HCEC 1CT (cell line): ENCODE data around the gene BUB1B.
A peak's percentile ranks its signal among the peaks of the same experiment; 100 is the strongest.
"Not testable (repeated sequence)": the region's sequence is repeated elsewhere in the genome, so short reads cannot be mapped to it uniquely, and the experiment has no call there.

Source experiments
- DNase-seq: peaks from one replicate; pipeline ENCODE4 v3.0.0-alpha.2; 2017

Gene BUB1B

GRCh38 chr15:40136470-40137302 lies 24.2 kb upstream of the BUB1B start:
- DNase-seq, result no peak

DNA sequence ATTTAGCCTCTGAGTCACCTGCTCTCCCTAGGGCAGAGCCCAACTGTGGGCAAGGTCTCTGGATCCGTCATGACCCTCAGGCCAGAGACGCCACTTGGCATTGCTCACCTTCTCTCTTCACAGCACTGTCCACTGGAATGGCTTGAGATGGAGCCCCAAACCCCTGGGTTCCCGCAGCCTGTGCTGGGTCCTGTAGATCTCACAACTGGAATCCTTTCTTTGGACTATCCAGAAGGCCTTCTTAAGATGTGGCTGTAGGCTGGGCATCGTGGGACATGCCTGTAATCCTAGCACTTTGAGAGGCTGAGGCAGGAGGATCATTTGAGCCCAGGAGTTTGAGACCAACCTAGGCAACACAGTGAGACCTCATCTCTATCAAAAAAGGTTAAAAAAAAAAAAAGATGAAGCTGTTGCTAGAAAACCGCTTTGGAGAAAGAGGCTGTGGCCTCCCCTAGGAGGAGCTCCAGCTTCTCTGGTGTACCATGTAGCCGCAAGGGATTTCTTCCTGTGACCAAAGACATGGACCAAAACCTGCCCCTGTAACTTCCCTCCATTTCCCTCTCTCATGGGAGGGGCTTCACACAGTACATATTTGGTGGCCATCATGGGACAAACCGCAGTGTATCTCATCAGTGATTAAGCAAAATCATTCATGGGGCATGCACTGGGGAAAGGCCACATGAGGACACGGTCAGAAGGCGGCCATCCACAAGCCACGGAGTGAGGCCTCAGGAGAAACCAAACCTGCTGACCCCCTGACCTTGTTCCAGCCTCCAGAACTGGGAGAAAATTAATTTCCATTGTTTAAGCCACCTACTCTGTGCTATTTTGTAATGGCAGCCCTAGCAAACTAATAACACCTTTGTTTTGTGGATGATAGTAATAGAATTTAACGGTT lies 23.3 kb upstream of the BUB1B start:
- no peak for DNase-seq

- DNase-seq, result not testable (repeated sequence)
These were observed 22.7 kb upstream of the BUB1B start for GRCh38 chr15:40138201-40138570.

DNA sequence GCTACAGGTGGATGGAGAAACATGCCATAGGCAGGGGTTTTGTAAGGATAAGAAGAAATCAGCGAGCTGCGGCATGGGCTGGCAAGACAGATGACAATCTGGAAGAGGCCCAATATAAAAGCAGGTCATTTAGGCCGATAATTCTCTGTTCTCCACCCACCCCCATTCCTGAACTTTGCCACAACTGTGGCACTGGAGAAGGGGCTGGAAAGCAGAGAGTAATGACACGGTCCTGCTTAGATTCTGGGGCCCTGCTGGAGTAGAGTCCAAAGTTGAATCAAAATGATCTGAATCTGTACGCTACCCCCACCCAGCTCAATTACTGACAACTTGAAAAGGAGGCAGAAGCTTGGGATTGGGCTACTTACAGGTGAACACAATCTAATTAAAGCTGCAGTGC lies 18.4 kb upstream of the BUB1B start:
- DNase-seq, result no peak

DNA sequence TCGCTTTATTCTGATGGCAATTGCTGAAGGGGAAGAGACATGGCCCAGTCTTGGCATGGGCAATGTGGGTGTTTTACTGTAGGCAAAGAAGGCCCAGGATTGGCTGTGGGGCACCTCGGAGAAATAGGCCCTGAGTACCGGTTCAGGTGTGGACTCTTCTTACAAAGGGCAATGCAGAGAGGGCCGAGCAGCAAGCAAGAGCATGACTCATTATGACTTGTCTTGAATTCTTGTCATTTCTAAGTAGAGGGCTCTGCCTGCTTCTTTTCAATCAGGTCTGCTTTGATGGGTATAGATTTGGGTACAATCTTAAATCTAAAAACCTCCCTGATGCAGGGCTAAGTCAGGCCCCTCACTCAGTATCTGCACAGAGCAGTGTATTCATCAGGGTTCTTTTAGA lies 14.8 kb upstream of the BUB1B start:
- DNase-seq, result peak; percentile 43

- DNase-seq, result no peak
These were observed 11.5 kb upstream of the BUB1B start for GRCh38 chr15:40149339-40149738.

DNA sequence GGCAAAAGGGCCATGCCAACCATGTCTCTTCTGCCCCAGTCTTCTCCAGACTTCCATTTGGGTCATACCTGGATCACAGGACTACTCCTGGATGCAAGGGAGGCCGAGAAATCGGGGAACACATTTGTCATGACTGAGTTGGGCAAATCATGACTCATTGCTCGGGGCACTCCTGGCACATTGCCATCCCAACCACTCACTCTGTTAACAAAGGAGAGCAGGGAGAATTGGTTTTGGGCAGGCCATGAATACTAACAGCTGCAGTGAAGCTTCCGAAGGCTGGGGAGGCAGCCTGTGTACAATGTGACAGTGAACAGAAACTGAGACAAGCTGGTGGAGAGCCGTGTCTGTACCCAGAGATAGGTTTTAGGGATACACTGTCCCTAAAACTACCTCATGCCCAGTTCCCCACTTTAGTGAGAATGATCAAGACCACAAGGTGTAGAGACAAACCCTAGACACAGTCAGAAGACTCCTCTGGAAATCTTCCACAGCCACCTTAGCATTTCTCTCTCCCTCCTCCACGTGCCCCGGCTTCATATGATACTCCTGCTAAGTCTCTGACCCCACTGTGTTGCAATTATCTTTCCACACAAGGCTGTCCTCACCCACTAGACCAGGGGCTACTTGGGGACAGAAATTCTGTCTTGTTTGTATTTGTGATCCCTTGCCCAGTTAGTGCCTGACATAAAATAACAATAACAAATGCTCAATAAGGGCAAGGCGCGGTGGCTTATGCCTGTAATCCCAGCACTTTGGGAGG lies 10.5 kb upstream of the BUB1B start:
- peak; percentile 43 for DNase-seq

DNA sequence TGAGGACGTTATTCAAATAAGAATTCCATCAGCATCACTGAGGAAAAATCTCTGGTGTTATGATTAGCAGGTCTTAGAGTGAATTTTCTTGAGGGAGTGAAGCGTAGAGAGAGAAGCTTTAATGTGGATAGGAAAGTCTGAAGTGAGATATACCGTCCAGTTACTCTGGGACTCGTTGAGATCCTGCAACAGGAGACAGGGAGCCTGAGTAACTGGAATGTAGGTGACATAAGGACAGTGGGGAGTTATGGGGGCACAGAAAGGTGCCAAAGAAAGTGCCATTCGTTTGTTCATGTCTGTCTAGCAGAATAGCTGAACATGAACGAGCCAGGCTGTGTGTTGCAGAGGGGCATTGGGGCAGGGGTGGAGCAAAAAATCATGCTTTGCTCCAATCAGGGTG lies 9.4 kb upstream of the BUB1B start:
- no peak for DNase-seq

GRCh38 chr15:40151991-40152390 lies 8.9 kb upstream of the BUB1B start:
- DNase-seq, result no peak

- DNase-seq, result not testable (repeated sequence)
These were observed 6.0 kb upstream of the BUB1B start for GRCh38 chr15:40154821-40155220.

- DNase-seq, result no peak
These were observed 5.5 kb upstream of the BUB1B start for GRCh38 chr15:40155270-40155910.

DNA sequence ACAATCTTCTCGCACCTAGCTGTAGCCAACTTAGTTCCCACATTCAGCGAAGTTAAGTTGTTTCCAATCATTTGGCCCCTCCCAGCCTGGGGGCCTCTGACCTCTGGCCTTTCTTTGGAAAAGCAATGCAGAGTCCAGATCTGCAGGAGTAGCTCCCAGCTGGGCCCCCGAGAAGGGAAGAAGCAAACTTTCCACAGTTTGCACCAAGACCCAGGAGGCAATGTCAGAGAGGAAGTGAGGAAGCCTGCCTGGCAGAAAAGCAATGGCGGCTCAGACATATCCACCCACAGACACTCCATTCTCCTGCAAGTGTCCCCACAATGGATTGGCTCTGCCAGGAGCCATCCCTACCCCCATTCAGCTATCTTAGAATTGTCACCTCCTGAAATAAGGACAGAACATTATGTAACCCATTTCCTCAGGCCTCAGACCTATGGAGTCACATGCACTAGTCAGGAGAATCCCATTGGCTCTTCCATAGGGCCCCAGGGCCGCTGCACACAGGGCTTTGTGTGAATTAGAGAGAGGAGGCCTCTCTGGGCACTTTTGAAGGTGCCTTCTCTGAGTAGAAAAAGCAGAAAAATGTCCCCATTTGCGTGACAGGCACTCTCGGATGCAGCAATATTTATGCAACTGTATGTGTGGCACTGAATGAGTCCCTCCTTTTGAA lies 3.0 kb upstream of the BUB1B start:
- no peak for DNase-seq

GRCh38 chr15:40160021-40160420 lies 848 bp upstream of the BUB1B start:
- no peak for DNase-seq

- no peak for DNase-seq
These were observed 973 bp downstream of the BUB1B start for GRCh38 chr15:40161693-40162391.

- no peak for DNase-seq
These were observed 1.7 kb downstream of the BUB1B start for GRCh38 chr15:40162552-40162951.

- DNase-seq, result no peak
These were observed 3.0 kb downstream of the BUB1B start for GRCh38 chr15:40163657-40164416.

GRCh38 chr15:40167374-40167773 lies 6.5 kb downstream of the BUB1B start:
- DNase-seq, result not testable (repeated sequence)

GRCh38 chr15:40175160-40175559 lies 14.3 kb downstream of the BUB1B start:
- DNase-seq, result no peak

DNA sequence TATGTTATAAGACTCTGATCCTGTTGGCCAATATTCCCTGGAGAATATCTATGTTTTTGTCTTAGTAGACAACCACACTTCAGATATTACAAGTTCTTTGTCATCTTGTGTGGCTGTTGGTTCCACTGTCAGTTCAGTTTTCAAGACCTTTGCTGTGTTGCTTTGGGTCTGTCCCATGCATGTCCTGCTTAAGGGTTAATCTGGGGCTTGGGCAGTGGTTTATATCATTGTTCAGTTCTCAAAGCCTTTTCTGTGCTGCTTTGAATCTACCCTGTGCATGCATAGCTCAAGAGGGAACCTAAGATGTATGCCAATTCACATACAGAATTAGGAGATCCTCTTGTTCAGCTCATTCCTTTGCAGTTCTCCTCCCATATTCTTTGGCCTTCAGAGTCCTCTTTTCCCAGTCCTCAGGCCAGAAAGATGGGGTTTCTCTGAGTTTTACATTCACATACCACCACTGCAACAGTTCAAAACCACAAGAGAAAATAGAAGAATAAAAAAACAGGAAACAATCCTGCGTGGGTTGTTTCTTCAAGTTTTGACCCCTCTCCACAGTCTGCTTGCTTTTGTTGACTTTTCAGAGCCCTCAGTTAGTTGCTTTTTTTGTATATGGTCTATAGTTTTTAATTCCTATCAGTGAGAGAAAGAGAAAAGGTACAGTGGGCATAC lies 21.6 kb downstream of the BUB1B start:
- DNase-seq, result no peak
